HG03139 (cell line): ENCODE data around the gene PMVK.
"Not testable (repeated sequence)": the region's sequence is repeated elsewhere in the genome, so short reads cannot be mapped to it uniquely, and the experiment has no call there.

Experiments used
- ATAC-seq: cut with Tn5 transposase; IDR thresholded peaks from one replicate; pipeline ENCODE4 v1.9.1; 2021; ENCODE audit not compliant: unreplicated experiment

Gene PMVK

DNA sequence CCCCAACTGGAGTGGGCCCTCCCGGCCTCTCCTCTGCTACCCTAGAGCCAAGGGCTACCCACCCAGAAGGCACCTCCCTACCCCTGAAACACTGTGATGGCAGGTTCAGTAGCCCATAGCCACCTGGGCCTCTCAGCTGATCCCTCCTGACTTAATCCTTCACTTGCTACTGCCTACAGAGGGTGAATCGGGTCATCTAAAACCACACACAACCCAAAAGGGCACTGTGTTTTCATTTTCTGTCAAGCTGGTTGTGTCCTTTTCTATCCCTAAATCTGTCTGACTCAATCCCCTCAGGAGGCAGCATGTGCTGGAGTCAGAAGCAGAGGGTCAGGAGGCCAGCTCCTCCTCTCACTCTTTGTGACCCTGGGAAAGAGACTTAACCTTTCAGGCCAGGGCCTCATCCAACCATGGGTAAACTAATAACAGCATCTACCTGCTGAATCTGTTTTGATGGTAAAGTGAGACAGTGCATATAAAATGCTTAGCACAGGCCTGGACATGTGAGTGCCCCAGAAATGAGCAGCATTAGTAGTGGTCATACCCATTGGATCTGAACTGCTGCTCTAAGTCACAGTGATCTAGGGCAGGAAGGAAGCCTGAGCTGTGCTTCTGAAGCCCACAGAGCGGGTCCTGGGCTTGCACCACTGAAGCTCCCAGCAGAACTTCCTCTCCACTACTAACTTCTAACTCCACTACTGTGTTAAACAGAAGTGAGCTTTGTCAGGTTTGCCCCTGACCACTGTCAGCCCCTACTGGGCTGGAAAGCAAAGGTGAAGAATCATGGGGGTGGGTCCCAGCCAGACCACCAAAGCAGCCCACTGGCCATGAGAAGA lies 11.0 kb downstream of the PMVK start:
- no peak for ATAC-seq

DNA sequence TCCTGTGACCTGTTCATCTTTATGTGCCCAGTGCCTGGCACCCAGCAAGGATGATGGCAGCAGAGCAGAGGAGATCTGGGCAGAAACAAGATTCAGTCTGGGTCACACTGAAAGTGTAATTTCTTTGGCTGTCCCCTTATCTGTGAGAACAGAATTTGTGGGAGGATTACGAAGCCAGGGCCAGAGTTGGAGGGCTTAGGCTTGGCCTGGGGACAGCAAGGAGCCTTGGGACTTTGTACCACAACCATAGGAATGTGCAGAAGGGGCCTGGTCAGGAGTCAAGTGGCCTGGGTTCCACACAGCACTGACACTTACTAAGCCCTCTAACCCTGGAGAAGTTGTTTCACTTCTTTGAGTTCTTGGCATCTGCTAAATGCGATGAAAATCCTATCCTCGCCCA lies 12.8 kb downstream of the PMVK start:
- no peak for ATAC-seq

- ATAC-seq = no peak
These were observed 23.2 kb downstream of the PMVK start for GRCh38 chr1:154913273-154913672.

- no peak for ATAC-seq
These were observed 23.8 kb downstream of the PMVK start for GRCh38 chr1:154912755-154913154.

DNA sequence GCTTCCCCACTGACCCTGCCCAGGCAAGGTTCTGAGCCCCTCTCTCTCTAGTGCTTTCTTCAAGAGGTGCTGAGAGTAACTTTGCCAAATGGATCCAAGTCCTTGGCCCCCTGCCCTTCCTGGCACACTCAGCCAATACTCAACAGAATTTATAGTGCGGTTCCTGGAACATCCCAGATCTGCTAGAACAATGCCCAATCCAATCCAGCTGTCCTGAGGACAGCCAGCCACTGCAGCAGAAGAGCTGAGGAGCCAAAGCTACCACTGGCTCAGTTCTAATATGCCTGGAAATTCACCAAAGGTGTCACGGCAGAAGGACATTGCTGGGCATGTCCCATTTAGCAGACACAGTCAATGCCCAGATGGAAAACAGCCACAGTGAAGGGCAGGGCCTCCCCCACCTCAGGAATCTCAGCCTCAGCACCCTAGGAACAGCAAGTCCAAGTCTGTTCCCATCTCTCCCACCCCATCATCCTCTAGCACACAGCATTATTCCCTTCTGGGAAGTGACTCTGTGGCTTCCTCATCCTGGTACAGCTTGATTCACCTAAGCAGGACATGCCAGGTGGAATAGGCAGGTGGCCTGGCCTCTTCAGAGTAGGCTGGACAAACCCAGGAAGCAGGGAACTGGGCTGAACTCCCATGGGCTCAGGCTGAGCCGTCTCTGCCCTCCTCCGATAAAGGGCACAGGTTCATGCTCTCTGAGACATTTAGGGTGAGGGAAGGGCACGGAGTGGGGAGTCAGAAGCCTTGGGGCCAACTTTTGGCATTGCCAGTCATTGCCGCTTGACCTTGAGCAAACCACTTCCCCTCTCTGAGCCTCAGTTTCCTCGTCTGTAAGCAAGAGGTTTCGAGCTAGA lies 24.6 kb downstream of the PMVK start:
- ATAC-seq = no peak

GRCh38 chr1:154910851-154911250 lies 25.7 kb downstream of the PMVK start:
- no peak for ATAC-seq

GRCh38 chr1:154908937-154909336 lies 27.6 kb downstream of the PMVK start:
- no peak for ATAC-seq

GRCh38 chr1:154908129-154908528 lies 28.4 kb downstream of the PMVK start:
- ATAC-seq = not testable (repeated sequence)

DNA sequence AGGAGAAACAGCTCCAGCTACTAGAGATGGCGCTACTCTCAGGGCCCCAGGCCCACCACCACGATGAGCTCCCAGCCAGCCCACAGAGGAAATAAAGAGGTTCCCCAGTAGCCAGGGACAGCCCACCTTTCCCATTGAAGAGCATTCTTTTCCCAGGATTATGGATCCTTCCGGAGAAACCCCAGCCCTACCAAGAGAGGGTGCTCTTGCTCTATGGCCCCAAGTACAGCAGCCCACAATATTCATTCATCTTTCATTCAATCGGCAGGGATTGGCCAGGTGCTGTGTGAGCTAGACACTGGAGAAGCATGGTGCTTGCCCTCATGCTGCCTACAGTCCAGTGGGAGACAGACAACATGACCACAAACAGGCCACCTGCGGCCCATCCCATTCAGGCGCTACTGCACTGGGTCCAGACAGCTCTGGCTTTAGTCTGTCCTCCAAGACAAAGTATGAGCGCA lies 29.9 kb downstream of the PMVK start:
- no peak for ATAC-seq

DNA sequence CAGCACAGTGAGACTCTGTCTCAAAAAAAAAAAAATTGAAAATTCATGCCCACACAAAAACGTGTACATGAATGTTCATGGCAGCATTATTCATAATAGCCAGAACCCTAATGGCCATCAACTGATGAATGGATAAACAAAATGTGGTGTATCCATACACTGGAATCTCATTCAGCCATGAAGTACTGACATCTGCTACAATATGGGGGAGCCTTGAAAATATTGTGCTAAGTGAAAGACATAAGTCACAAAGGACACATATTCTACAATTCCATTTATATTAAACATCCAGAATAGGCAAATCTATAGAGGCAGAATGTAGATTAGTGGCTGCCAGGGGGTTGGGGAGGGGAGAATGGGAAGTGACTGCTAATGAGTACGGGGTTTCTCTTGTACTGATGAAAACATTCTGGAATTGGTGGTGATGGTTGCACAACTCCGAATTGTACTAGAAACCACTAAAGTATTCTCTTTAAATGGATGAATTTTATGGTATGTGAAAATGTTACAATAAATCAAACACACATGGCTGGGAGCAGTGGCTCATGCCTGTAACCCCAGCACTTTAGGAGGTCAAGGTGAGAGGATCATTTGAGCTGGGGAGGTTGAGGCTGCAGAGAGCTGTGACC lies 33.5 kb downstream of the PMVK start:
- ATAC-seq = no peak

GRCh38 chr1:154901591-154901990 lies 34.9 kb downstream of the PMVK start:
- ATAC-seq = no peak

GRCh38 chr1:154899041-154899440 lies 37.5 kb downstream of the PMVK start:
- no peak for ATAC-seq

DNA sequence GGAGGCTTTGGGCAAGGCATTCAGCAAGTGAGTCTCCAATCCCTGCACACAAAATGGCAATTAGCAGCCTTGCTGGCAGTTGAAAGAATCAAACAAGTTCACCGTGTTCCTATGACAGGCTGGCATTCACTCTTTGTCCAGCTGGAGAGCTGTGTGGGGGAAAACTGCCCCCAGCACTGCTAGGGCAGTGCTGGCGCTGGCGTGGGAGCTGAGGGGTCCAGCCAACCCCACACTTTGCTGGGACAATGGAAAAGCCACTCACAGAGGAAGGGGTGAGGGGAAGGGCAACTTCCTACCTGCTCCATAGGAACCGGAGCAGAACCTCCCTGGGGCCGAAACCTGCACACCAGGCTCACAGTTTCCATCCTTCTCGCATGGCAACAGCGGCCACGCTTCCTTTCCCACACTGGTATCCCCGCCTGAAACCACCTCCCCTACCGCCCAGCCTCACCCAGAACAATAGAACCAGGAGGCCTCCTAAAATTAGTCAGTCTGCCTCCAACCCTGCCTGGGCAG lies 39.7 kb downstream of the PMVK start:
- no peak for ATAC-seq

GRCh38 chr1:154895798-154896197 lies 40.7 kb downstream of the PMVK start:
- ATAC-seq = no peak

DNA sequence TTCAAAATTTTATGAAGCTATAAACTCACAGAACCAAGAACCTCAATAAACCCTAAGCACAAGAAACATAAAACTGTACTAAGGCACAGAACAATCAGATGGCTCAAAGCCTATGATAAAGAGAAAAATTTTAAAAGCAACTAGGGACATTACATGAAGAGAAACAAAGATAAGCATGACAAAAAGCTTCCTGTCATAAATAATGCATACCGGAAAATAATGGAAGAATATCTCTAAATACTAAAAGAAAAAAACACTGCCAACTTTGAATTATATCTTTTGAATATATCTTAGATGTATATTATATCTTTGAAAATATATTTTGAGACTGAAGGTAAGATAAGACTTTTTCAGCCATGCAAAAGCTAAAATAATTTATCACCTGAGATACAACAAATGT lies 45.1 kb downstream of the PMVK start:
- ATAC-seq = no peak

DNA sequence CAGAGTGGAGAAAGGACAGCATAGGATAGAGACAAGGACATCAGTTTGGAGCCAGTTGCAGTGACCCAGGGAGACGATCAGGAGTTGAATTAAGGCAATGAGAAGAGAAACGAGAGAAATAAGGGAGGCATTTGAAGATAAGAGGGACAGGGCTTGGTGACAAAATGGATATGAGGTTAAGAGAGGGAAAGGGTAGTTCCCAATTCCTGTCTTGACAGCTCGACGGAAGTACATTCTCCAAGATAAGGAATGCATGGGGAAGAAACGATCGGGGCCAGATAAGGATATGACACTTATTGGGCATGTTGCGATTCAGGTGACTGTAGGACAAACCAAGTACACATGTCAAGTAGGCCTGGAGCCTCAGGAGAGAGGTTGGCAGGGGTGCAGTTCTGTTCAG lies 47.8 kb downstream of the PMVK start:
- no peak for ATAC-seq

DNA sequence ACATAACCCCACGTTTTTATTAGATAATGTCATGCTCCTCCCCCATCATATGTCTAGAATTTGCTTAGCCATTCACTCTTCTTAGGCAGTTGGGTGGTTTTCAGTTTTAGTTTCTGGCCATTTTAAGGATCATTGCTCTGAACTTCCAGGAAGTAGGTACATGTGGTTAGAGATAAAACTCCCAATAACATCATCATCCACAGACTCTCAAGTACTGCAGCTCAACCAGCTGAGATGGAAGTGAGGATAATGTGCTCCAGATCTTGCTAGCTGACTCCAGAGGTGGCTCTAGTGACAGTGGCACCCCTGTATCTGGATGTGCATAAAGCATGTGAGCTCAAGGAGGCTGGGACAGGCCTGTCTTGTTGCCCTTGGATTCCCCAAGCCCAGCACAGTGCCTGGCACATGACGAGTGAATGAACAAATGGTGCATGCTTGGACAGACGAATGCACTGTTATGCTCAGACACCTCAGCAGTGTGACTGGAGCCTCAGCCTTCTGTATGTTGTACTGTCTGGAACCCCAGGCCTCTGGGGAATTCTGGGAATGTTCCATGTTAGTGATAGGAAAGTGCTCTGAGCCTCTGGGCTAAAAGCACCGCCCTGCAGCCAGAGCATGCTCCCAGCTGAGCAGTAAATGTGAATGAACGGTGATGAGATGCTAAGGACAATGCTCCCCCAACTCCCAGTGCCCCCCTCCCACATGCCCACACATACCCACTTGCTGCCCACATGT lies 50.1 kb downstream of the PMVK start:
- ATAC-seq = no peak

DNA sequence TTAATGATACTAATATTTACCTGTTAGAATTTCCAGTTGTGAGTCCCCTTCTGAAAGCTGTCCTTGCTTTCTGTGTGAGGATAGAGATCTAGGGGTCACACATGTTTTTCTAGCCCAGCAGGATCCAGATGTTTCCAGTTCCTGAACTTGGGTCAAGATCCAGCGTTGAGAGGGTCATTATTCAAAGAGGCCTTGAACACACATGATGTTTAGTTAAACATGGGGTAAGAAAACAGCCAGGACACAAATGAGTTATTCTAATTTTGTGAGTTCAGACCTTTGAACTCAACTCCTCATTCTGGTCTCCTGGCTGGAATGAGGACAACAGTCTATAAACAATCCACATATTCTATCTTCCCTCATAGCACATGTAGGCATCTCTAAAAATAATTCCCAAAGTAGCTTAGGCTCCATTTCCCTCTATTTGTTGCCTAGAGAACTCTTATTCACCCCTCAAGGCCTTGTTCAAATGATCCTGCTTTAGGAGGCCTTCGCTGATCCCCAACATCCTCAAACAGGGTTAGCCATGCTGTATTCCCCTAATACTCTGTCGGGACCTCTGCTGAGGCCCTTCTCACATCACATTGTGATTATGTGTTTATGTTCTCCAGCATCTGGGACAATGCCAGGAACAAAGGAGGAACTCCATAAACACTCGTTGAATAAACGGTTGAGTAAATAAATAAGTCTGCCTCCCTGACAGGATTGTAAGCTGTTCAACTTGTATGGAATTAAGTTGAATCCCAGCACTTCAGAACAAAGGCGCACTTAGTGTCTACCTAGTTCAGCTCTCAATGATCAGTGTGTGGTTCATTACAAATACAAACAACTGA lies 51.4 kb downstream of the PMVK start:
- no peak for ATAC-seq

DNA sequence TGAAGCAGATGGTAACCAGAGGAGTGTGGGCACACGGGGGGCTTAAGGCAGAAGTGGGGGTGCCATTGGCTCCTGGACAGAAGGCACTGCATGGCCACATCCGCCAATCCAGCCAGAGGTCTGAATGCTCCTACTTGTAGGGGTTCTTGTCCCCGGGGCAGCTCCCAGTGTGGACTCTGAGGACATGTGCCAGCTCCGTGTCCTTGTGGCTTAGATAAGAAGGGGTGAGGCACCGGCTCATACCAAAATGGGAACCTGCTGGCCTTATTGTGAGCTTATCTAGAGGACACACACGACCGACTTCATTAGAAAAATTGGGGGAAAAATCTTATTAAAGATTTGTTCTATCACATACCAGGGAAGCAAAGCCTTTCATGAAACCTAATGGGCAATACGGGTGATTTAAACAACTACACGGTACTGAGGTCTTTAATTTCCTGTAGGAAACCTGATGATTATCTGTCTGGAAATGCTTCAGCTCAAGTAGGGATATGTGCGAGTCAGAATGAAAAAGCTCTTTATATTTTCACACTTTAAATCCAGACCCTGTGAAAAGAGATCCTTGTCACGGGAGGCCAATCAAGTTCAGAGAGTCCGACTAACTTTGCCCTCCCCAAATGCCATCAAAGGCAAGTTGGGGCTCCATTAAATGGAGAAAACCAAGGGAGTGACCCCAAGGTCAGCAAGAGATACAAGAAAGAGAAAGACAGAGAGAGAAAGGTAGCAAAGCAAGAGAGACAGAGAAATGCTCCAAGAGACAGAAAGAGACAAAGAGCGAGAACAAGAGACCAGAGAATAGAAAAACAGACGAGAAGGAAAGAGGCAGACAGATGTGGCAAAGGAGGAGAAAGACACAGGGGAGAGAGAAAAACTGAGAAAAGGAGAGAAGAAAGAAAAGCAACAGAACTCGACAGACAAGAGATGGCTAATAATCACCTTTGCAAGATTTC lies 52.3 kb downstream of the PMVK start:
- ATAC-seq = no peak
